Skeletal muscle tissue (tissue), 4 donors: ENCODE results near the gene MLLT1. TPM values are rescaled to one million over a fixed set of nuclear protein-coding genes. Genes with fewer than 3 reads are reported as not detected.
"Not testable (repeated sequence)": the region's sequence is repeated elsewhere in the genome, so short reads cannot be mapped to it uniquely, and the experiment has no call there.

Experiments
- H3K27ac ChIP-seq: one replicate; pipeline ENCODE4 v1.7.0; 2013; ENCODE audit warnings: mild to moderate bottlenecking, low read depth, low read length, inconsistent platforms
- H3K27me3 ChIP-seq, 3 donors: one replicate each; pipeline ENCODE4 v1.7.0; 2013; ENCODE audit warnings: low read length in 3 of 3; ENCODE audit not compliant: control insufficient read depth in 3 of 3, insufficient read depth in 3 of 3
- H3K36me3 ChIP-seq, 3 donors: one replicate each; pipeline ENCODE4 v1.7.0; 2013; ENCODE audit warnings: low read length in 3 of 3; ENCODE audit not compliant: control insufficient read depth in 3 of 3, insufficient read depth in 3 of 3
- H3K4me1 ChIP-seq, 3 donors: one replicate each; pipeline ENCODE4 v1.7.0; 2013; ENCODE audit warnings: low read length in 3 of 3, mild to moderate bottlenecking in 3 of 3; ENCODE audit not compliant: control insufficient read depth in 3 of 3, insufficient read depth in 3 of 3
- H3K4me3 ChIP-seq, 3 donors: one replicate each; pipeline ENCODE4 v1.7.0; 2013; ENCODE audit warnings: low read length in 3 of 3
- H3K9ac ChIP-seq, 3 donors: one replicate each; pipeline ENCODE4 v1.7.0; 2013; ENCODE audit warnings: low read length in 3 of 3, mild to moderate bottlenecking in 3 of 3, moderate library complexity in 2 of 3, low read depth in 1 of 3
- H3K9me3 ChIP-seq, 3 donors: one replicate each; pipeline ENCODE4 v1.7.0; 2013; ENCODE audit warnings: low read length in 3 of 3; ENCODE audit not compliant: control insufficient read depth in 3 of 3
- total RNA-seq: library from RNA; depleted of rRNA; stranded (reverse); fragments of >200 nt; gene quantifications from one replicate; pipeline ENCODE4 v1.2.3, GENCODE V29; 2014
- donor health status: Osteomylitis.

MLLT1 gene
- total RNA-seq, 1 donor from 2014 or later: 2.6 TPM

GRCh38 chr19:6312018-6312417 is 32.2 kb upstream of the MLLT1 start:
- Histone ChIP-seq H3K4me1 (no peaks in the 10 kb centered on the region), H3K27me3 (peaks cover 0 to 13% (median 7%) of the 10 kb centered on the region in 3 donors), H3K4me3 (no peak overlapping the region), H3K9me3 (peaks cover 0 to 4% (median 3%) of the 10 kb centered on the region in 3 donors), H3K27ac (no peak overlapping the region), H3K9ac (no peak overlapping the region), H3K36me3 (no peaks in the 10 kb centered on the region)

- H3K27me3 ChIP-seq: peaks cover 0 to 5% (median 3%) of the 10 kb centered on the region in 3 donors
- H3K27ac ChIP-seq: no peak overlapping the region
- H3K4me3 ChIP-seq: no peak overlapping the region
- H3K36me3 ChIP-seq: no peaks in the 10 kb centered on the region
- no peaks in the 10 kb centered on the region for H3K4me1 ChIP-seq
- H3K9me3 ChIP-seq: no peaks in the 10 kb centered on the region
- no peak overlapping the region for H3K9ac ChIP-seq
Measured at GRCh38 chr19:6298413-6298812, 18.6 kb upstream of the MLLT1 start.

GRCh38 chr19:6297202-6297601 is 17.4 kb upstream of the MLLT1 start:
- Histone ChIP-seq H3K27me3 (peaks cover 0 to 4% (median 3%) of the 10 kb centered on the region in 3 donors), H3K9ac (no peak overlapping the region), H3K36me3 (no peaks in the 10 kb centered on the region), H3K27ac (no peak overlapping the region), H3K4me1 (no peaks in the 10 kb centered on the region), H3K9me3 (peaks cover under 1 to 8% (median 3%) of the 10 kb centered on the region in 3 donors), H3K4me3 (no peak overlapping the region)

- no peaks in the 10 kb centered on the region for H3K27me3 ChIP-seq
- H3K4me1 ChIP-seq: no peaks in the 10 kb centered on the region
- peaks cover 19 to 20% (median 19%) of the 10 kb centered on the region in 3 donors for H3K9me3 ChIP-seq
- H3K27ac ChIP-seq: no peak overlapping the region
- H3K9ac ChIP-seq: no peak overlapping the region
- no peaks in the 10 kb centered on the region for H3K36me3 ChIP-seq
- H3K4me3 ChIP-seq: peak overlapping the region in 2 of 3 donors; percentile 17 to 45
Measured at GRCh38 chr19:6292006-6292405, 12.2 kb upstream of the MLLT1 start.

GRCh38 chr19:6288737-6289136 is 9.0 kb upstream of the MLLT1 start:
- no peaks in the 10 kb centered on the region for H3K27me3 ChIP-seq
- H3K27ac ChIP-seq: no peak overlapping the region
- no peaks in the 10 kb centered on the region for H3K4me1 ChIP-seq
- H3K36me3 ChIP-seq: no peaks in the 10 kb centered on the region
- H3K9me3 ChIP-seq: peaks cover 23 to 27% (median 25%) of the 10 kb centered on the region in 3 donors
- no peak overlapping the region for H3K9ac ChIP-seq
- no peak overlapping the region for H3K4me3 ChIP-seq

GRCh38 chr19:6287269-6287885 is 7.6 kb upstream of the MLLT1 start:
- Histone ChIP-seq H3K9me3 (peaks cover 19 to 24% (median 23%) of the 10 kb centered on the region in 3 donors), H3K4me1 (no peaks in the 10 kb centered on the region), H3K27me3 (no peaks in the 10 kb centered on the region), H3K9ac (no peak overlapping the region), H3K36me3 (no peaks in the 10 kb centered on the region), H3K4me3 (no peak overlapping the region), H3K27ac (no peak overlapping the region)

- Histone ChIP-seq H3K9ac (no peak overlapping the region), H3K27ac (no peak overlapping the region), H3K36me3 (no peaks in the 10 kb centered on the region), H3K27me3 (no peaks in the 10 kb centered on the region), H3K4me3 (peak overlapping the region in 1 of 3 donors; percentile 38), H3K9me3 (peaks cover 12 to 18% (median 17%) of the 10 kb centered on the region in 3 donors), H3K4me1 (no peaks in the 10 kb centered on the region)
Measured at GRCh38 chr19:6286676-6287075, 6.9 kb upstream of the MLLT1 start.

GRCh38 chr19:6282393-6282792 is 2.6 kb upstream of the MLLT1 start:
- peaks cover 18 to 21% (median 19%) of the 10 kb centered on the region in 3 donors for H3K4me1 ChIP-seq
- H3K36me3 ChIP-seq, H3K9ac ChIP-seq, H3K4me3 ChIP-seq, H3K27me3 ChIP-seq, H3K27ac ChIP-seq, H3K9me3 ChIP-seq: not testable (repeated sequence)

- peak overlapping the region; percentile 73 for H3K27ac ChIP-seq
- peak overlapping the region; percentile 76 to 79 (median 78) for H3K4me3 ChIP-seq
- H3K4me1 ChIP-seq: peaks cover 46 to 48% (median 46%) of the 10 kb centered on the region in 3 donors
- no peaks in the 10 kb centered on the region for H3K9me3 ChIP-seq
- peak overlapping the region in 2 of 3 donors; percentile 77 to 89 for H3K9ac ChIP-seq
- H3K36me3 ChIP-seq: peaks cover 0 to 4% (median 0%) of the 10 kb centered on the region in 3 donors
- H3K27me3 ChIP-seq: no peaks in the 10 kb centered on the region
Measured at GRCh38 chr19:6279620-6279930, 200 bp downstream of the MLLT1 start.

- Histone ChIP-seq H3K36me3 (peaks cover 0 to 4% (median 0%) of the 10 kb centered on the region in 3 donors), H3K27me3 (no peaks in the 10 kb centered on the region), H3K4me3 (peak overlapping the region; percentile 76 to 79 (median 78)), H3K27ac (peak overlapping the region; percentile 73), H3K9me3 (no peaks in the 10 kb centered on the region), H3K4me1 (peaks cover 52 to 54% (median 52%) of the 10 kb centered on the region in 3 donors), H3K9ac (peak overlapping the region; percentile 77 to 89 (median 88))
Measured at GRCh38 chr19:6278740-6279619, 795 bp downstream of the MLLT1 start.
